Left ventricle myocardium inferior (tissue), 1 donor: ENCODE measurements around the gene AIFM3. TPM values are rescaled to one million over a fixed set of nuclear protein-coding genes. Genes with fewer than 3 reads are reported as not detected.
A peak's percentile ranks its signal among the peaks of the same experiment; 100 is the strongest.

Experiments used
- DNase-seq: peaks from one replicate; pipeline ENCODE4 v3.0.0-alpha.2; 2020
- H3K27ac ChIP-seq: fragments of 200-600 bp; replicated peaks from 2 replicates; pipeline ENCODE4 v1.8.0; 2021
- H3K27me3 ChIP-seq: fragments of 200-600 bp; 2 replicates; pipeline ENCODE4 v1.8.0; 2021; ENCODE audit warnings: low read depth
- H3K36me3 ChIP-seq: fragments of 200-600 bp; 2 replicates; pipeline ENCODE4 v1.8.0; 2021
- H3K4me1 ChIP-seq: fragments of 200-600 bp; 2 replicates; pipeline ENCODE4 v1.8.0; 2021
- H3K4me3 ChIP-seq: fragments of 200-600 bp; 2 replicates; pipeline ENCODE4 v1.8.0; 2021; ENCODE audit warnings: mild to moderate bottlenecking, moderate library complexity
- H3K9me3 ChIP-seq: fragments of 200-600 bp; replicated peaks from 2 replicates; pipeline ENCODE4 v1.8.0; 2021
- CTCF ChIP-seq: fragments of 200-600 bp; IDR thresholded peaks from 2 replicates; pipeline ENCODE4 v1.8.0; 2021; ENCODE audit warnings: antibody characterized with exemption, mild to moderate bottlenecking, borderline replicate concordance
- intact Hi-C: fragments of 100-400 bp; cut with micrococcal nuclease; formaldehyde crosslinking; loops from one replicate; pipeline ENCODE4 v1.11.0; 2022
- total RNA-seq: library from RNA; stranded (reverse); fragmentation: NEBNext Ultra II Directional; extraction: Animal tissue kit (Norgen Biotek cat#: 25700); gene quantifications from one replicate; pipeline ENCODE4 v1.2.1, GENCODE V29; 2021
- donor health status: DM: no; HTN: yes; CAD: no; lungs with severe emphysema.

The AIFM3 gene
- total RNA-seq, 1 donor from 2014 or later, result 0.47 TPM

GRCh38 chr22:21025266-21025665 is 58.2 kb downstream of the AIFM3 start:
- Histone ChIP-seq H3K9me3 (no peaks in the 10 kb centered on the region), H3K27ac (no peak overlapping the region), H3K27me3 (peaks cover 19% of the 10 kb centered on the region), H3K4me3 (no peak overlapping the region), H3K4me1 (peaks cover 8% of the 10 kb centered on the region), H3K36me3 (no peaks in the 10 kb centered on the region)
- no peak for TF ChIP-seq CTCF
- DNase-seq, result no peak
- intact Hi-C loops, result no loop called here

GRCh38 chr22:21025763-21026755 is 59.0 kb downstream of the AIFM3 start:
- Histone ChIP-seq H3K4me1 (peaks cover 8% of the 10 kb centered on the region), H3K9me3 (no peaks in the 10 kb centered on the region), H3K4me3 (no peak overlapping the region), H3K36me3 (no peaks in the 10 kb centered on the region), H3K27ac (no peak overlapping the region), H3K27me3 (peaks cover 27% of the 10 kb centered on the region)
- no peak for TF ChIP-seq CTCF
- DNase-seq, result no peak
- intact Hi-C loops, result no loop called here

GRCh38 chr22:21026783-21027692 is 60.0 kb downstream of the AIFM3 start:
- Histone ChIP-seq H3K4me1 (peaks cover 12% of the 10 kb centered on the region), H3K4me3 (no peak overlapping the region), H3K27me3 (peaks cover 37% of the 10 kb centered on the region), H3K9me3 (no peaks in the 10 kb centered on the region), H3K36me3 (no peaks in the 10 kb centered on the region), H3K27ac (no peak overlapping the region)
- TF ChIP-seq CTCF, result no peak
- intact Hi-C loops, result no loop called here
- DNase-seq, result peak; percentile 49

GRCh38 chr22:21028277-21029251 is 61.5 kb downstream of the AIFM3 start:
- intact Hi-C loops, result no loop called here
- no peaks in the 10 kb centered on the region for H3K36me3 ChIP-seq
- H3K9me3 ChIP-seq, result no peaks in the 10 kb centered on the region
- no peak overlapping the region for H3K27ac ChIP-seq
- DNase-seq, result no peak
- TF ChIP-seq CTCF, result no peak
- peaks cover 18% of the 10 kb centered on the region for H3K4me1 ChIP-seq
- H3K4me3 ChIP-seq, result no peak overlapping the region
- peaks cover 52% of the 10 kb centered on the region for H3K27me3 ChIP-seq
